ENCODE data around the gene KIF21A.

The KIF21A gene

DNA sequence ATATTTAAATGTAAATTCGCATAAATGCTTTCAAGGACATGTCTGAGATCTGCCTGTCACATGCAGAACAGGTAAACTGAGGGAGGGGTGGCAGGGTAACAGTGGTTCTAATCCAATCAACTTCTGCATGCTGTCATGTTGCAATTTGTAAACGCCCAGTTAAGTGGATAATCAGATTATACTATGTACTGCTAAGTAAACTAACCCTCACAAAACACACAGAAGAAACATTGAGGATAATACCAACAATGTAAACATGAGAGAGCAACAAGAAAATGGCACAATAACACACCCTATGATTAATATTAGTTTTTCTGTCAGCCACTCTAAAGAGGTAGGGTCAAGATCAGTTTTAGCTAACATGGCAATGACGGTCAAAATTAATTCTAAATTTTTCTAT, 123.7 kb downstream of the KIF21A start:
- H3K4me3 ChIP-seq (ENCODE audit: low read depth, low read length), result no peak overlapping the region
- CTCF ChIA-PET, result no interaction called here
- DNase-seq (ENCODE audit: low read depth, low spot score), result no peak
- POLR2A ChIA-PET, result no interaction called here
- TF ChIP-seq, protein P1, sequence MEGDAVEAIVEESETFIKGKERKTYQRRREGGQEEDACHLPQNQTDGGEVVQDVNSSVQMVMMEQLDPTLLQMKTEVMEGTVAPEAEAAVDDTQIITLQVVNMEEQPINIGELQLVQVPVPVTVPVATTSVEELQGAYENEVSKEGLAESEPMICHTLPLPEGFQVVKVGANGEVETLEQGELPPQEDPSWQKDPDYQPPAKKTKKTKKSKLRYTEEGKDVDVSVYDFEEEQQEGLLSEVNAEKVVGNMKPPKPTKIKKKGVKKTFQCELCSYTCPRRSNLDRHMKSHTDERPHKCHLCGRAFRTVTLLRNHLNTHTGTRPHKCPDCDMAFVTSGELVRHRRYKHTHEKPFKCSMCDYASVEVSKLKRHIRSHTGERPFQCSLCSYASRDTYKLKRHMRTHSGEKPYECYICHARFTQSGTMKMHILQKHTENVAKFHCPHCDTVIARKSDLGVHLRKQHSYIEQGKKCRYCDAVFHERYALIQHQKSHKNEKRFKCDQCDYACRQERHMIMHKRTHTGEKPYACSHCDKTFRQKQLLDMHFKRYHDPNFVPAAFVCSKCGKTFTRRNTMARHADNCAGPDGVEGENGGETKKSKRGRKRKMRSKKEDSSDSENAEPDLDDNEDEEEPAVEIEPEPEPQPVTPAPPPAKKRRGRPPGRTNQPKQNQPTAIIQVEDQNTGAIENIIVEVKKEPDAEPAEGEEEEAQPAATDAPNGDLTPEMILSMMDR (IDR thresholded peaks at IDR 0.05; ENCODE audit: insufficient read depth, low read length, missing control alignments), result no peak

DNA sequence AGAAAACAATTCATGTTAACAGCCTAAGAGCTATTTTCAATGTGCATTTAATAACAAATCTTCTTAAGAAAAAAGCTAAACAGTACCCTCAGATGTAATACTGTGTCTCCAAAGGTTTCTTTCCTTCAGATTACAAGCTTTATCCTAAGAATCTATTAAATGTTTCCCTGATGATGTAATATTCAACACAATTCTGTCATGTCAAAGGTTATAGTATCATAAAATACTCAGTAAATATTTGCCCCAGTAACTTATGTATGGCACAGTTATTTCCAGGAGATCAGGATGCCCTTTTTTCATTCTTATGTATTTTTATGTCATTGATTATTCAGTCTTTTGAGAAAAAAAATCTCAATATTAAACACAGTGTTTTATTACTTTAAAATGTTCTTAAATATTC, 128.4 kb downstream of the KIF21A start:
- no peak overlapping the region for H3K4me3 ChIP-seq (ENCODE audit: low read depth, low read length)
- POLR2A ChIA-PET, result no interaction called here
- DNase-seq (ENCODE audit: low read depth, low spot score), result no peak
- TF ChIP-seq, protein P1 (IDR thresholded peaks at IDR 0.05; ENCODE audit: insufficient read depth, low read length, missing control alignments), result no peak
- CTCF ChIA-PET, result interaction anchor here (1.0 to 1.1 kb wide), 3 partner anchors 10 to 42 kb away, joined by 3 read pairs; no protein-coding TSS in a partner anchor

DNA sequence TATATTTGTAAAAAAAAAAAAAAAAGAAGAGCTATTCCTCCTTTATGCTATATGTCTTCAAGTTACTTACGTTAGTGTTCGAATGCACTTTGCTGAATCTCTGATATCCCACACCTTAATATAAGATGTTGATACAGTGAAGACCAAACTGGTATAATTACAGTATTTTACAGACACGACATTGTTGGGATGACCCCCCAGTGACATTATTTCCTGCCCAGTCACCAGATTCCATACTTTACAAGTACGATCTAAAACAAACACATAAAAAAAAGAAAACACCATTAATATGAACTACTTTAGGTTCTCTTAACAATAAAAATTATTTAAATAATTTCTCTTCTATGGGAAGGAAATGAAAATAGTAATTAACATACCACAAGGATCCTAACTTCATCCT, 133.4 kb downstream of the KIF21A start:
- CTCF ChIA-PET, result no interaction called here
- H3K4me3 ChIP-seq (ENCODE audit: low read depth, low read length), result no peak overlapping the region

DNA sequence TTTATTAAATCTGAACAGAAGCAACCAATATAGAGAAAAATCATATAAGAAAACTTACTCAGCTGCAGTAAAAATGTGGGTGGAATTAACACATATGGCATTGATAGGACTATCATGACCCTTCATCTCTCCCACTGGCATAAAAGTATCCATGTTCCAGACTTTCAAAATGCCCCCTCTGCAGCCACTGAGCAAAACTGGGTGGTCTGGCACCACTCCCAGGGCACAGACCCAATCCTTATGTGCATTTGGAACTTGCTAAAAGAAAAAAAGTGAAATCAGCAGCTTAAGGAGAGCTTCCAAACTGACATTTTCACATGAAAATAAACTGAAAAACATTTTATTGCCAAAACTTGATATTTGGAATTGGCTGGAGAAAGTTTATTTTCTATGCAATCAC, 141.5 kb downstream of the KIF21A start:
- H3K4me3 ChIP-seq (ENCODE audit: low read depth, low read length), result no peak overlapping the region
- TF ChIP-seq, protein P1 (IDR thresholded peaks at IDR 0.05; ENCODE audit: insufficient read depth, low read length, missing control alignments), result no peak
- ChIA-PET CTCF (no interaction called here), POLR2A (no interaction called here)
- DNase-seq (ENCODE audit: low read depth, low spot score), result no peak

More for the DNA sequence above, 133.4 kb downstream of the KIF21A start:
- TF ChIP-seq, protein P1 (IDR thresholded peaks at IDR 0.05; ENCODE audit: insufficient read depth, low read length, missing control alignments), result no peak
- no peak for DNase-seq (ENCODE audit: low read depth, low spot score)
- POLR2A ChIA-PET, result no interaction called here

DNA sequence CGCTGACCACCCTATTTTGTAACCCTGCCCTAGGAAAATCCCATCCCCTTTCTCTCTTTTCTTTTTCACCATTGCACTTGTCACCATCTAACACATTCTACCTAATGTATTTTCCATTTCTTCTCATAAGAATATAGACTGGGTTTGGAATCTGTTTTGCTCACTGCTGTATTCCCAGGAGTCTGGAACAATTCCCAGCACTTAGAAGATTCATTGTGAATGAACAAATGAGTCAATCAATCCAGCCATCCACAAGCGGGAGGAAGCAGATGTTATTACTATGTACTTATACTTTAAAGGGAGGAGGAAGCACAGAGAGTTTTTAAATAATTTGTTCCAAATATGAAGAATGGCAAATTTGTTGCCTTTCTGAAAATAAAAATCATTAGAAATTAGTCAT, 142.1 kb downstream of the KIF21A start:
- no peak overlapping the region for H3K4me3 ChIP-seq (ENCODE audit: low read depth, low read length)
- ChIA-PET POLR2A (no interaction called here), CTCF (no interaction called here)
- no peak for DNase-seq (ENCODE audit: low read depth, low spot score)
- TF ChIP-seq, protein P1 (IDR thresholded peaks at IDR 0.05; ENCODE audit: insufficient read depth, low read length, missing control alignments), result no peak

DNA sequence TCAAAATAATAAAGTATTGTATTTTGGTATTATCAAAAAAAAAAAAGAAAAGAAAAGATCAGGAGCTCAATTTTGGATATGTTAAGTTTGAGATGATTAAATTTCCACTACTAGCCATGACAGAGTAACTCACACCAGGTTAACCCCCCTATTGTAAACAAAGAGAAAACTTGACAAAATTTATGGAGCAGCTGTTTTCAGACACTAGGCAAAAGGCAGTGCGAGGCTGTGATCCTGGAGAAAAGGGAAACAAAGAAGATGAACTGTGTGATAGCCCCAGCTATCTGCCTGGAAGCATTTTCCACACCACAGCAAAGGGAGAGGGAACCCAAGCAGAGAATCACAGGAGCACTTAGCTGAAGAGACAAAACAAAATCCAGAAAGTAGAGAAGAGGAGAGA, 145.0 kb downstream of the KIF21A start:
- DNase-seq (ENCODE audit: low read depth, low spot score), result no peak
- ChIA-PET CTCF (no interaction called here), POLR2A (no interaction called here)
- H3K4me3 ChIP-seq (ENCODE audit: low read depth, low read length), result no peak overlapping the region
- TF ChIP-seq, protein P1 (IDR thresholded peaks at IDR 0.05; ENCODE audit: insufficient read depth, low read length, missing control alignments), result no peak

All from AG04449 (cell line).